SU-DHL-6 (cell line): Measurements from ENCODE around the gene KHK.

Experiments used
- CTCF ChIP-seq: fragments of 200-600 bp; sonication (generic); IDR thresholded peaks from one replicate; pipeline ENCODE4 v1.5.1; 2017; ENCODE audit warnings: antibody characterized with exemption, mild to moderate bottlenecking, low read length, moderate library complexity; ENCODE audit not compliant: insufficient read depth, poor library complexity, severe bottlenecking
- EZH2phosphoT487 ChIP-seq: fragments of 200-600 bp; sonication (generic), shearing (Covaris generic); conservative IDR thresholded peaks from 2 replicates; pipeline ENCODE4 v1.6.1; 2018; ENCODE audit warnings: mild to moderate bottlenecking, antibody characterized with exemption, low read length, moderate library complexity, mixed read lengths

- TF ChIP-seq CTCF = no peak
- no peak for TF ChIP-seq EZH2phosphoT487
Observed at GRCh38 chr2:27040282-27040681, 46.3 kb upstream of the KHK start.
